HG03159 (cell line): ENCODE results near the gene MS4A18.
"Not testable (repeated sequence)": the region's sequence is repeated elsewhere in the genome, so short reads cannot be mapped to it uniquely, and the experiment has no call there.

Source experiments
- ATAC-seq: cut with Tn5 transposase; IDR thresholded peaks from one replicate; pipeline ENCODE4 v1.9.1; 2021; ENCODE audit warnings: mild to moderate bottlenecking, moderate library complexity; ENCODE audit not compliant: unreplicated experiment

The MS4A18 gene

GRCh38 chr11:60734279-60734678 is 9.8 kb downstream of the MS4A18 start:
- ATAC-seq, result no peak

GRCh38 chr11:60739114-60739513 is 14.6 kb downstream of the MS4A18 start:
- ATAC-seq, result no peak

- ATAC-seq, result no peak
Observed at GRCh38 chr11:60740573-60740972, 16.1 kb downstream of the MS4A18 start.

- no peak for ATAC-seq
Observed at GRCh38 chr11:60741421-60741820, 16.9 kb downstream of the MS4A18 start.

GRCh38 chr11:60743058-60743457 is 18.5 kb downstream of the MS4A18 start:
- ATAC-seq, result no peak

- no peak for ATAC-seq
Observed at GRCh38 chr11:60744114-60744513, 19.6 kb downstream of the MS4A18 start.

- ATAC-seq, result no peak
Observed at GRCh38 chr11:60747359-60747873, 22.9 kb downstream of the MS4A18 start.

GRCh38 chr11:60748225-60748624 is 23.7 kb downstream of the MS4A18 start:
- ATAC-seq, result no peak

GRCh38 chr11:60748821-60749220 is 24.3 kb downstream of the MS4A18 start:
- ATAC-seq, result no peak

GRCh38 chr11:60750911-60751310 is 26.4 kb downstream of the MS4A18 start:
- ATAC-seq, result no peak

GRCh38 chr11:60753309-60753708 is 28.8 kb downstream of the MS4A18 start:
- ATAC-seq, result no peak

GRCh38 chr11:60754887-60755286 is 30.4 kb downstream of the MS4A18 start:
- ATAC-seq, result no peak

GRCh38 chr11:60756307-60757032 is 31.9 kb downstream of the MS4A18 start, which contains the start of gene MS4A15:
Gene MS4A15 (plus strand): TSS chr11:60756867. CDS start chr11:60763734, 6,867 bp downstream.
- ATAC-seq, result no peak

- ATAC-seq, result no peak
Observed at GRCh38 chr11:60757231-60757800, 32.8 kb downstream of the MS4A18 start.

GRCh38 chr11:60758671-60759070 is 34.2 kb downstream of the MS4A18 start:
- ATAC-seq, result not testable (repeated sequence)

- ATAC-seq, result not testable (repeated sequence)
Observed at GRCh38 chr11:60759438-60760225, 35.1 kb downstream of the MS4A18 start.

GRCh38 chr11:60761436-60762190 is 37.1 kb downstream of the MS4A18 start:
- no peak for ATAC-seq

GRCh38 chr11:60762851-60763691 is 38.6 kb downstream of the MS4A18 start:
- peak; percentile 53 for ATAC-seq

GRCh38 chr11:60763692-60764369 is 39.3 kb downstream of the MS4A18 start:
- ATAC-seq, result no peak
